ENCODE results near the gene FAM3A. TPM values are rescaled to one million over a fixed set of nuclear protein-coding genes. Genes with fewer than 3 reads are reported as not detected.

Gene FAM3A
- total RNA-seq, 2 experiments from 2014 or later = 24.9 to 29.0 TPM

GRCh38 chrX:154457491-154458115, 58.4 kb downstream of the FAM3A start:
- peak overlapping the region; percentile 92 for H3K4me3 Mint-ChIP-seq
- H3K36me3 Mint-ChIP-seq (ENCODE audit: low read depth) = peaks cover 13% of the 10 kb centered on the region
- POLR2A ChIA-PET = interaction anchor here (1.0 to 2.6 kb wide), 6 partner anchors 16 to 84 kb away, joined by 3 to 14 read pairs (median 4); partner anchors contain the start of genes FLNA, RPL10, SLC10A3 and UBL4A
- H3K4me1 Mint-ChIP-seq = peaks cover 13% of the 10 kb centered on the region
- peak overlapping the region; percentile 88 for H3K27ac Mint-ChIP-seq
- H3K27me3 Mint-ChIP-seq = no peaks in the 10 kb centered on the region
- H3K9me3 Mint-ChIP-seq = no peaks in the 10 kb centered on the region
- CTCF ChIA-PET = no interaction called here
- DNase-seq = peak; percentile 61

Other genes with a start within 250 kb of the FAM3A start
- gene TEX28, start 221.1 kb downstream of the FAM3A start, total RNA-seq = not detected
- gene TKTL1, start 220.4 kb downstream of the FAM3A start, total RNA-seq = 1 to 10 TPM in 1 of 2 experiments, under 1 TPM in 1; 0.85 to 2.0 TPM
- gene FLNA, start 141.6 kb downstream of the FAM3A start, total RNA-seq = 1,000 to 10,000 TPM; 1,571 to 1,579 TPM
- gene EMD, start 136.9 kb downstream of the FAM3A start, total RNA-seq = 10 to 100 TPM; 65.5 to 66.0 TPM
- gene RPL10, start 117.9 kb downstream of the FAM3A start, total RNA-seq = 1,000 to 10,000 TPM; 2,958 to 2,962 TPM
- gene DNASE1L1, start 107.0 kb downstream of the FAM3A start, total RNA-seq = 10 to 100 TPM; 23.3 to 23.7 TPM
- gene TAFAZZIN, start 104.7 kb downstream of the FAM3A start, total RNA-seq = 10 to 100 TPM; 93.7 to 93.9 TPM
- 10 to 100 TPM; 52.3 to 53.2 TPM for gene ATP6AP1, start 87.6 kb downstream of the FAM3A start, total RNA-seq
- gene GDI1, start 79.1 kb downstream of the FAM3A start, total RNA-seq = 100 to 1,000 TPM; 114 to 117 TPM
- gene FAM50A, start 72.1 kb downstream of the FAM3A start, total RNA-seq = 10 to 100 TPM; 62.4 to 65.4 TPM
- gene PLXNA3, start 58.0 kb downstream of the FAM3A start, total RNA-seq = 10 to 100 TPM; 49.3 to 52.8 TPM
- 10 to 100 TPM; 28.1 to 29.9 TPM for gene LAGE3, start 37.0 kb downstream of the FAM3A start, total RNA-seq
- 10 to 100 TPM; 44.5 to 47.3 TPM for gene UBL4A, start 29.6 kb downstream of the FAM3A start, total RNA-seq
- 10 to 100 TPM; 27.0 to 27.6 TPM for gene SLC10A3, start 25.6 kb downstream of the FAM3A start, total RNA-seq
- gene G6PD, start 30.6 kb upstream of the FAM3A start, total RNA-seq = 10 to 100 TPM; 62.7 to 64.4 TPM
- gene IKBKG, start 31.4 kb upstream of the FAM3A start, total RNA-seq = 10 to 100 TPM; 51.9 to 54.0 TPM
- not detected for gene CTAG1A, start 68.9 kb upstream of the FAM3A start, total RNA-seq
- not detected for gene CTAG1B, start 103.0 kb upstream of the FAM3A start, total RNA-seq
- gene CTAG2, start 137.3 kb upstream of the FAM3A start, total RNA-seq = not detected
- gene GAB3, start 234.8 kb upstream of the FAM3A start, total RNA-seq = 10 to 100 TPM; 10.5 to 12.0 TPM
- gene DKC1, start 246.6 kb upstream of the FAM3A start, total RNA-seq = 10 to 100 TPM; 46.8 to 50.4 TPM

Data from activated CD4-positive, alpha-beta memory T cell treated with anti-CD3 and anti-CD28 coated beads, Interleukin-2, amount 10 ng/mL, durations not matched to agents 7 days and 5 days (primary cell).